HG03571 (cell line): ENCODE results near the gene FOXP2.
"Not testable (repeated sequence)": the region's sequence is repeated elsewhere in the genome, so short reads cannot be mapped to it uniquely, and the experiment has no call there.

Experiments used
- ATAC-seq: cut with Tn5 transposase; IDR thresholded peaks from one replicate; pipeline ENCODE4 v1.9.1; 2021; ENCODE audit not compliant: unreplicated experiment

The FOXP2 gene

DNA sequence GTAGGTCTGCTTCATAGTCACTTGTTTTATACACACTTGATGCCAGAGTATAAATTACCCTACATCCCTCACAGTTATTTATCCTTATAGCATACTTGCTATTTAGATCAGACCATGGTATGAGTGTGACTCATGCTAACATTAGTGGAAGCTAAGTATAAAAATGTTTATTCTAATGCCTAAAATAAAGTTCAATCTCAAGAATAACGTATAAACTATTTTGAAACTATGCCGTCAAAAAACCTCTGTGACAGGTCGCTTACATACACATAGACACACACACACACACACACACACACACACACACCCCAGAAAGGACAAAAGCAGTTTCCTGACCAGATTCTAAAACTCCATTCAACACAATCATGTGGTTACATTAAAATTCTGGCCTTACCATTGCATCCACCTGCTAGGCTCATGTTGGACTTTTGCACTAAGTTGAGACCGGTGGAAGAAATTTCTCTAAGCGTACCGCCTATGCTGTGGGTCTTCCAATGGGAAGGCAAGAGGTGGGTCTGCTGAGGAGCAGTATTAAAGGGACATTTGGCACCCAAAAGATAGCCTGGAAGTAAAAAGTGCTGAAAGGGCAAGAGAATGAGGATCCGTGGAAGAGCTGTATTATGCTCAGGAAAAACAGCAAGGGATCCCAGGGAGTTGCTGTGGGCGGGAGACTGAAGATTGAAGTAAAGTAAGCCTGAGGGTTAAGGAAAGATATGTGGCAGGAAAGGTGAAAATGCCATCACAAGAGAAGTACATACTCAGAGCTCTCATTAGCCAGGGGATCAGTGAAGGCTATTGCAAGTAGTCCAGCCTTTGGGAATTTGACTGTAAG lies 5.0 kb downstream of the FOXP2 start:
- no peak for ATAC-seq

DNA sequence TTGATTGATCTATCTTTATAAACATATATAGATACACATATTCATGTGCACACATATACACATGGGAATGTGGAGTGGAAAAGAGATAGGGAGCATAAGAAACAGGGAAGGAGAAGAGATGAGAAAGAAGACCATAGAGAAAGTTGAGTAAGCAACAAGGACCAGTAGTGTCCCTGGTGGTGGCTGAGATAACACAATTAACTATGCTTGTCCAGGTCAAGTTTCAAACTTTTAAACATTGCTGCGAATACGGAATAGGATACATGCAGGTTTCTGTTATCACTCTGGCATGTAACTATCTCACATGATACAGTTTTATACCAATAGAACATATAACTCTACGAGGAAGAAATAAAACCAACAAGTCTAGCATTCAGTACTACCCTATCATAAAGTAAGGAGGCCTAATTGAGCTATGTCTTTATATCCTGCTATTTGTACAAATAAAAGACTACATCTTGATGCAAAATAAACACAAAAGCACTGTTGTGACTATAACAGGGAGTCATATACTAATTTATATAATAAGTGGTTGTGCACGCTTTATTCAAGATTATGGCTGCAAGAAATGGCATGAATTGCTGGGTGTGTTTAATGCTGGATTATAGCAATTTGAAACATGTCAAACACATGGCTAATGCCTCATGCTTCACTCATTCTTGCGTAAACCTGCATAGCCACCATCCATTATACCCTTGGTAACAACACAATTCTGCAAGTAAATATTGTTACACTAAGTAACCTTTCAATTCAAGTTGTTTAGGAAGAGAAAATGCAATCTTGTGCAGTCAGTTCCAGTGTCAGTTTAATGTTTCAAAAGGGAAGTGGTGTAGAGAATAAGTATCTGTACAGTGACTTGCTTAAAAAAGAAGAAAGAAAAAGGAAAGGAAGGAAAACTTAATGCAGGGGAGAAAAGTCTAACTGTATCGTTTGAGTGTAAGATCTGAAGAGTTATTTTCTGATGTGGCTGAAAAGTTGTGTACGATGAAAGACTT lies 8.2 kb downstream of the FOXP2 start:
- ATAC-seq = no peak

DNA sequence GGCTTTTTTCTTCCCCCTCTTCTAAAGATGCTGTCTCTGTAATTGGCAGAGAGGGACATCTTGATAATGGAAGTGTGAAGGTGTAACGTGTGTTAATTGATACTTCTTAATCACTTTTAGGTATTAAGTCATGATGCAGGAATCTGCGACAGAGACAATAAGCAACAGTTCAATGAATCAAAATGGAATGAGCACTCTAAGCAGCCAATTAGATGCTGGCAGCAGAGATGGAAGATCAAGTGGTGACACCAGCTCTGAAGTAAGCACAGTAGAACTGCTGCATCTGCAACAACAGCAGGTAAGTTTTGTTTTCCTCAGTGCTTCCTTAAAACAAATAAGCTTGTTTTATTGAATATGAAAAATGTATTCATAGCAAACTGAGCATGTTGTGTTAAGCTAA lies 11.8 kb downstream of the FOXP2 start:
- no peak for ATAC-seq

DNA sequence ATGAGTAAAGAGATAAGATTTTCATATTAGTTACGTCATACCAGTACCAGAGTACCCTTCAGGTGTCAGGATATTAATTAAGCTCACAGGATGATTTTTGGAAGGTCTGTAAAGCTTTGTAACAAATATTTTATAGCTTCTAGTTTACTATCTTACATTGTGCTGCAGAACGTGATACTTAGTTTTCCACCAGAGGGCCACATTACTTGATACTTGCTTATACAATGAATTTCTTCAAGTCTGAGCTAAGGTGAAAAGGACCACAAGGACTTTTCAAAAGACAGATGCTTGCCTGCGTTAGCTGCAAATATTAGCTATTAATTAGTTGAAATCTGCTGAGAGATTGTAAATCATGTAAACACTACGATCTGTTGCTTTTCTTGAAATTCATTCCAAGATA lies 12.2 kb downstream of the FOXP2 start:
- ATAC-seq = no peak

DNA sequence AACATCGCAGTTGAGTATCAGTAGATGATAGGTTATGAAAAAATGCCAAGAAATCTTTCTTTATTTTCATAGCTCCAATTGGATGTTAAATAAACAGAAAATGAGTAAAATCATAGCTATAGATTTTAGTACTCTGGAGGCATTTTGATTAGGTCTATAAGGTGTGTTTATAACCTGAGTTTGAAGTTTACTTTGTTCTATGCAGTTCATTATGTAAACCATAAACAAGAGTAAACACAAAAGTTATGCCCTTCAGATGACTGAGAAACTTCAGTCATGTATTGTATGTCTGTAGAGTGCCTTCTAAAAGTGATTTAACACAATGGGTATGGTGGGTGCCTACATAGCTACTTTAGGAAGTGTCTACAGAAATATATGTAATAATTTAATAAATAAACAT lies 13.6 kb downstream of the FOXP2 start:
- ATAC-seq = no peak

DNA sequence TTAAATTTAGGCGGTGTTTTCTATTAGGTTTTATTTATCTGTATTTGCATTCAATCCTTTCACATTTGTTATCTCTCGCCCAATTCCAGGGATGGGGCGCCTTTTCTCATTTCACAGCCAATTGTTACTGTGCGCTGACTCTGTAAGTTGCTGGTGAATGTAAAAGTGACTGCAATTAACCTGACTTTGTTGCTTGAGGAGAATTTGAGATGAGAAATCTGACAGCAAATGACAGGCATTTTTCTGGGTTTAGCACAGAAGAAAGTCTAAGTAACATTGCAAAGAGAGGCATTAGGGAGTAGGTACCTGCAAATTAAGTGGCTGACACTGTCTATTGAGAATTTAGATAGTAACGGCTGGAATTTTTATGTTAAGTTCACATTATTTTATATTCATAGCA lies 16.6 kb downstream of the FOXP2 start:
- ATAC-seq = no peak

DNA sequence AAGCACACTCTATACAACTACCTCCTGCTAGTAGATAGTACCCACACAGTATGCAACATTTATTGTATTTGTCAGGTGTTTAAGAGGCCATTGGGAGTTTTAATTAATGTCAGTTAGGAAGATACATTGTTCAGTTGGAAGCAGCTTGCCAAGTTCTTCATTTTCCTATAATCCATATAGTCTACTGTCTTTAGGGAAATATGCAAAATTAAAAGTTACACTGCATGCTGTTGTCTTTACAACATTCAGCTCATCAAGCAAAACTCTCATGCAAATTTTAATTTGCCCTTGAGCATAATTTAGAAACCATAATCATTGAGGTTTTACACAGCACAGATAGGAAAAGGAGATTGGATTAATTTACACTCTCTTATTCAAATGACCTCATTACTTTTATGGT lies 17.4 kb downstream of the FOXP2 start:
- no peak for ATAC-seq

DNA sequence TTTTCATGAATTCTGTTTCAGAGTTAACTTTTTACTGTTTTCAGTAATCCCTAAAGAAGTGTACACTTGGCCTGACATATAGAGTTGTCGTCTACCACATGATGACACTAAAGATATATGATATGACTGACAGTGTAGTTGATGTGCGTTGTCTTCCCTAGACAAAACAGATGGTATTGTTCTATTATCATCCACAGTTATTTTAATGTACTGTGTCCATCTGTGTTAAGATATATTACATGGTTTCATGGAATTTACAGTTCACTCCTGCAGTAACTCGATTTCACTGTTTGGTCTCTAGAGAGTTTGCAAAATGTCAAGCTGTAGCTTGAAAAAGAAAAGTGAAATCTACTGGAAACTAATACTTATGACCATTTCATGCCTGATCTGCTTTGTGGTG lies 18.1 kb downstream of the FOXP2 start:
- ATAC-seq = no peak

DNA sequence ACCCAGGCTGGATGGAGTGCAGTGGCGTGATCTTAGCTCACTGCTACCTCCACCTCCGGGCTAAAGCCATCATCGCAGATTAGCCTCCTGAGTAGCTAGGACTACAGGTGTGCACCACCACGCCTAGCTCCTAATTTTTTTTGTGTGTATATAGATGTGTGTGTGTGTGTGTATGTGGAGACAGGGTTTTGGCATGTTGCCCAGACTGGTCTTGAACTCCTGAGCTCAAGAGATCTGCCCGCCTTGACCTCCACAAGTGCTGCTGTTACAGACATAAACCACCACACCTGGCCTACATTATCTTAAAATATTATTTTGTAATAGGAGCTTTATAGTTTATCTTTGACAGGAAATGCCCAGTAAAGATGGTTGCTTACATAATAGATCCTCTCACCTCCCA lies 25.0 kb downstream of the FOXP2 start:
- ATAC-seq = no peak

DNA sequence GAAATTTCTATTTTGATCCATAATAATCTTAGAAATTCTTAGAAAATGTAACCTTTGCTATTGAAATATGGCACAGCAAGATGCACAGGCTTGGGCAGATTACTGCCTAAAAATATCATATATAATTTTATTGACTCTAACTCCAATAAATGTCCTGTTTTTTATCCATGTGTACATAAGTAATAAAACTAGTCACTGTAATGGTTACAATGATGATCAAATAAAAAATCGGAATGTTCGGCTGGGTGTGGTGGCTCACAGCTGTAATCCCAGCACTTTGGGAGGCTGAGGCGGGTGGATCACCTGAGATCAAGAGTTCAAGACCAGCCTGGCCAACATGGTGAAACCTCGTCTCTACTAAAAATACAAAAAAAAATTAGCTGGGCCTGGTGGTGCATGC lies 26.3 kb downstream of the FOXP2 start:
- not testable (repeated sequence) for ATAC-seq

DNA sequence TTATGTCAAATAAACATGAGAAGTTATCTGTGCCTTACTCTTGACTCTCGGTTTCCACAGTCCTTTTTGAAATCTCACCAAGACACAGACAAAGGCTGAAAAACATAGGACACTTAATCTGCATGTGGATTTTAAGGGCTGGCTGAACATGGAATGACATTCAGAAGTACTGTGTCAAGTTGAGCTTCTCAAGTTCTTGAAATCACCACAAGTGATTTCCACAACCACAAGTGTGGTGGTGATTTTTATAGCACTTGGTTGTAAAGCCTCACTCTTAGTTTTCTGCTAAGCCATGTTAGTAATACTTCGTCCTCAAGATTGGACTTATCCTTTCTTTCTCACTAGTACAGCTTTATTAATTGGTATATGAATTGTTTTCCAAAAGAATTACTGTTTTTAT lies 29.6 kb downstream of the FOXP2 start:
- no peak for ATAC-seq

DNA sequence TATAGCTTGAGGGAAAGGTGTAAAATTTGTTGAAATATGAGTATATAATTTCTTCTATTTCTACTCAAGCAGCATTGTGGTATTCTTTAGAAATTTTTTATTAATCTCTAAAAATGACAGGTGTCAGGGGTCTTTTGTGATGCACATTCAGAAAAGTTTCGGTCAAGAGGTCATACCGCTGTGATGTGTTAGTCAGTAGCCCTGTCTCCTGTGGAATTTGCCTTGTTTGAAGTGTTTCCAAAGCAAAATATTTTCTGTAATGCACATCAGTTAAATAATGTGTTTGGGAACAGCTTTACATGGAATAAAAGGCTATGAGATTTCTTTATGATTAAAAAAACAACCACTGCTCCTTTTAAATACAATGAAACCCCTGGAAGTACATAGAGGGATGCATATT lies 35.8 kb downstream of the FOXP2 start:
- ATAC-seq = no peak

DNA sequence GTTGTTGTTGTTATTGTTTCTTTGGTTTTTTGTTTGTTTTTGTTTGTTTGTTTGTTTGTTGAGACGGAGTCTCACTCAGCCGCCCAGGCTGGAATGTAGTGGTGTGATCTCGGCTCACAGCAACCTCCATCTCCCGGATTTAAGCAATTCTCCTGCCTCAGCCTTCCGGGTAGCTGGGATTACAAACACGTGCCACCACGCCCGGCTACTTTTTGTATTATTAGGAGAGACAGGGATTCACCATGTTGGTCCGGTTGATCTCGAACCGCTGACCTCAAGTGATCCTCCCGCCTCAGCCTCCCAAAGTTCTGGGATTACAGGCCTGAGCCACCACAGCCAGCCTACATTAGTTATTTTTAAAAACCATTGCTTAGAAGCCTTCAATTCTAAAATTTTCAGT lies 45.0 kb downstream of the FOXP2 start:
- no peak for ATAC-seq

DNA sequence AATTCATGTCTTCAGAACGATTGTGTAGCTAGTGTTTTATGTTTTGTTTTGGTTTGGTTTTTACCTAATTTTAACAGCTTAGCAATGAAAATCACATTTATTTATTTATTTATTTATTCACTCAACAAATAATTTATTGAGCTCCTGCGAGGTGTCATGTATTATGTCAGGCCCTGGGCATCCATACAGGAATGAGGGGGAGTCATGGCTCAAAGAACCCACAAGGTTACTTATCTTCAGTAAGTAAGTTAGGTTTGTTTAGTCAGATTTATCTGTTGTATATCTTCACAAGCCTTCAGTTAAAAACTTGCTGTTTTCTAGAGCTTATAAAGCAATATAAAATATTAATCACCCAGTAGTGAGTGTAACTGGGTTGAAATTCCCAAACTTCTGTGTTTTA lies 45.4 kb downstream of the FOXP2 start:
- no peak for ATAC-seq

DNA sequence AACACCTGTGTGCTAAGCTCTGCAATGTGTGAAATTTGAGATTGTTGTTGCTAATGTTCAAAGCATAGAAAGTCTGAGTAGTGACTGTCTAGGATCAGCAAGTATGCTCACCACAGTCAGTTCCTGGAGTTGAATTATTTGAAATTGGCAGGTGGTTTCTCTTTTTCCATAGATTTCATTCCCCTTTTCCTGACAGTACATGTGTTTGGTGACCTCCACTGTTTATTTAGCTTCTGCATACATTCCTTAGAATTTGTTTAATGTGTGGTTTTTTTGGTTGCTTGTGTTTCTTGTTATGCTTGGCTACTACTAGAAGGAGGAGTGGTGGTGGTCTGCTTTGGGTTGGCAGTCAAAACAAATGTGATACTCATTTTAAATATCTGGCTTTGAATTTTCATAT lies 52.3 kb downstream of the FOXP2 start:
- ATAC-seq = no peak

DNA sequence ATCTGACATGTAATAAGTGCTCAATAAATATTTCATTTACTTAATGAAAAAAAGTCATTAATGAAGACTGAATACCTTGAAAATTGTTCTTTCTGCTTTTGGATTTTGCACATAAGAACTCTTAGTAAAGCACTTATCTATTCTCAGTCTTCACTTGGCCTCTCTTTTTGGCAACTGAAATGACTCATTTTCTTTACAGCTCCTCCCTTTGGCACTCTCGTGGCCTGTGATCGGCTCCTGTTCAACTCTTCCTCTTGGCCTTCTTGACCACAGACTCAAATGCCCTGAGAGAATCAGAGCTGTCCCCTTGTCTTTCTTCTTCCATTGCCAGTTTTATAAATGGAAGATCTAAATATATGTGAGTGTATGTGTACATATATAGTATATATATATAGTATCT lies 54.2 kb downstream of the FOXP2 start:
- ATAC-seq = no peak

DNA sequence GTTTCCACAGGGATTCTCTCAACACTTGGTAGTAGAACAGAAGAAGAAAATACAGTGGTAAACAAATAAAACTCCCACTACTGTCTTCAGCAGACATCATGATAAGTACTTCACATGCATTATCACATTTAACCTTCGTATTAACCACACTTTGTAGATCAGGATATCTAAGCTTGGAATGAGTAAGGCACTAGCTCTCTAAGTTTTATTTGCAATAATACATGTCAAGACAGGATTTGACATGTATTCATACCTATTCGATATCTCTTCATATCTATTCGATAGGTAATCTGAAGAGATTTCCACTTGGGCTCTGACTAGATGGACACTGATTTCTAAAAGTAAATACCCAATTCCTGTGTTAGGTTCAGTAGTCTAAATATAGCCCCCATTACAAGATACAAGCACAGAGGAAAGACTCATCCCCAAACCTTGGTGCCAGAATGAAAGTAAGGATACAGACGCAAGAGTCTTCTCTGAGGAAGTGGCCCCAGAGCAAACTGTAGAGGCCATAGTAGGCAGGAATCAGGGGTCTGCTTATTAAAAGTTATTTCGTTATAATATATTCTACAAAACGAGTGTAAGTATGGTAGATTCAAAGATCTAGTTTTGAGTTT lies 58.4 kb downstream of the FOXP2 start:
- no peak for ATAC-seq

DNA sequence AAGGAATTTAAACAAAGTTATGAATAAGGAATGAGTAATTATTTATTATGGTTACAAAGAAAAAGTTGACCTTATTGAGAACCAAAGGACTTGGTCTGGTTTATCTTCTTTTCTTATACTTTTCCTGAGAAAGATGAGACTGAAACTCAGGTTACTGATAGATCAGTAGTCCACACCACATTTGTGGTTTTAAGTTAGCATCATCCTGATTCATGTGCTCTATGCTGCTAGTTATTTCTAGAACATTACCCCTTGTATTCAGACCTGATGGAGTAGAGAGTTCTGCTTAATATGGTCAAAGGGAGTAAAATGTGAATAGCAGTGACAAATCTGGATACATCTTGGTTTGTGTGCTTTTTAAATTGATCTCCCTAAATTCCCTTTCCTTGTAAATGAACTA lies 63.8 kb downstream of the FOXP2 start:
- no peak for ATAC-seq

DNA sequence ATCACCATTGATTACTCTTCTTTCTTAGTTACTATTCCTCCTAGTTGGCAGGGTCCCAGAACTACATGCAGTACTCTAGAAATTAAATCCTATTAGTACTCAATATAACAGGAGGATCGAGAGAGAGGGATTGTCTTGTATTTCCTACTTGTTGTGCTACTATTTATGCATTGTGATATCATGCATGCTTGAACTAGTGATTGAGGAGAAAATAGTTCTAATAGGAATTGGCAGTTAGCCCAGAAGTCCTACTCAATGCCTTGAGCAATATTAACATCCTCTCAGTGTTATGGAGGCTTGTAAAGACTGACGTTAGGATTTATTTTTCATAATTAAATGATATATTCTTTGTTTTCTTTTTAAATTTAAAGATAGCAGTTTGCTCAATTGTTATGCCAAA lies 67.4 kb downstream of the FOXP2 start:
- no peak for ATAC-seq

DNA sequence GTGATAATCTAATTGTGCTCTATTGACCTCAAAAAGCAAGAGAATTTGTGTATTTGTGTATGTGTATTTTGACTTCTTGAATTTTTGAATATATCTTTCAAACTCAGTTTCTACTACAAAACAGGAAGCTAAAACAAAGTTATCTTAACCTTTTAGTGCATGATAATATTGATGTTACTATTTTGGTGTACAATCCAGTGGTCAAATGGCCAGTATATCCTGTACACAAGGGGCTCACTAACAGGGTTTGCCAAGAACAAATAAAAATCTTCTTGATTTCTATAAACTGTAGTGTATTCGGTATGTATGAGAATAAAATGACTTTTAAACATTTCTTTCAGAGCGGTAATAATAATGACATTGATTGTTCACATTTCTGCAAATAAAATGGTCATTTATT lies 69.6 kb downstream of the FOXP2 start:
- no peak for ATAC-seq

DNA sequence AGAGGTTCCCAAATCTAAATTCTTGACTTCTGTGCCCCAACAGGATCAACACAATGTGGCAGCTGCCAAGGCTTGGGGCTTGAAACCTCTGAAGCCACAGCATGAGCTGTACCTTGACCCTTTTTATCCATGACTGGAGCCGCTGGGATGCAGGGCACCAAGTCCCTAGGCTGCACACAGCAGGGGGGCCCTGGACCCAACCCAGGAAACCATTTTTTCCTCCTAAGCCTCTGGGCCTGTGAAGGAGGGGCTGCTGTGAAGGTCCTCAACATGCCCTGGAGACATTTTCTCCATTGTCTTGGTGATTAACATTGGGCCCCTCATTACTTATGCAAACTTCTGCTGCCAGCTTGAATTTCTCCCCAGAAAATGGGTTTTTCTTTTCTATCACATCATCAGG lies 72.6 kb downstream of the FOXP2 start:
- no peak for ATAC-seq

DNA sequence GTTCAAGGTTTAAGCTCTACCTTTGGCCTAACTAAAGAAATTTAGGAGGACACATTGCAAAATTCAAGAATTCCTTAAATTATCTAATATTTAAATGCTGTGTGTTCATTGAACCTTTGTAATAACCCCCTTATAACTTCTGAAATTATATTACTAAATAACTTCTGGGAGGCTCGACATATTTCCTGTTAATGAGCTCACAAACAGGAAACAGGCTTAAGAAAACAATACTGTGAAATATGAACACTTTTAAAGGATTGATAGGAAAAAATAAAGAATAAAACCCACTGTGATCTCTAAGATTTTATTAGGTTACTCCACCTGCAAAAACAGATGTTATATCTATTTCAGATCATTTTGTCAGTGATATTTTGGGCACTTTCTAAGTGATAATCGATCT lies 74.1 kb downstream of the FOXP2 start:
- no peak for ATAC-seq
